HG03135 (cell line): ENCODE measurements around the gene PARL.

Experiments used
- ATAC-seq: cut with Tn5 transposase; IDR thresholded peaks from one replicate; pipeline ENCODE4 v1.9.1; 2021; ENCODE audit warnings: mild to moderate bottlenecking, moderate library complexity; ENCODE audit not compliant: unreplicated experiment

Gene PARL, protein sequence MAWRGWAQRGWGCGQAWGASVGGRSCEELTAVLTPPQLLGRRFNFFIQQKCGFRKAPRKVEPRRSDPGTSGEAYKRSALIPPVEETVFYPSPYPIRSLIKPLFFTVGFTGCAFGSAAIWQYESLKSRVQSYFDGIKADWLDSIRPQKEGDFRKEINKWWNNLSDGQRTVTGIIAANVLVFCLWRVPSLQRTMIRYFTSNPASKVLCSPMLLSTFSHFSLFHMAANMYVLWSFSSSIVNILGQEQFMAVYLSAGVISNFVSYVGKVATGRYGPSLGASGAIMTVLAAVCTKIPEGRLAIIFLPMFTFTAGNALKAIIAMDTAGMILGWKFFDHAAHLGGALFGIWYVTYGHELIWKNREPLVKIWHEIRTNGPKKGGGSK

DNA sequence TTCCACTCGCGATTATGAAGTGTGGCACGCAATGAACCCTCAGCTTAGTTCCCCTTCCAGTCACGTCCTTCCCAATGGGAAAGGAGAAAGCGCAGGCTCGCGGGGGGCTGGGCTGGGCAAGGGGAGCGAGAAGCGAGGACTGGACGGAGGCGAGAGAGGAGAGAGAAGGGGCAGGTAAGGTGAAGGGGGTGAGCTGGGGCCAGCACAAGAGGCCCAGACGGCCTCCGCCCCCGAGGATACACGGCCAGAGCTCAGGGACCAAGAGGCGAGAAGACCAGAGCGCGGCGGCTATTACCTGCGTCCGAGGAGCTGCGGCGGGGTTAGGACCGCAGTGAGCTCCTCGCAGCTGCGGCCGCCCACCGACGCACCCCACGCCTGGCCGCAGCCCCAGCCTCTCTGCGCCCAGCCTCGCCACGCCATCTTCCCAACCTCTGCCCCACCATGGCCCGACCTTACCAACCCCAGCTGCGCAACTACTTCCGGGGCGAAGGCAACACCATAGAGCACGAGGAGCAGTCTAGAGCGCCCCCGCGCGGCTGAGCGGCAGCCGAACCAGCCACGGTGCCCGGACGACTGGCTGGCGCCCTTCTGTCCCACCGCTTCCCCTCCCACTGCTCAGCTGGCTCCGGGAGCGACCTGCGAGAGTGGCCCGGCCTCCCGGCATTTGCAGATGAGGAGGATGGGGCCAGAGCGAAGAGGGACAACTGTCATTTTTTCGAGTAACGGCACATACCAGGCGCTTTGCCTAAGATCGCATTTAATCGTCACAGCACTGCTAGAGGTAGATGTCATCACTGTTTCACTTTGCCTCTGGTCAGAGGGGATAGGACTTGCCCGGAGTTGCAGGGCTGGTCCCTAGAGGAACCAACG is at the start of gene PARL:
TSS of gene PARL (minus strand) at position 454 of the 870 bp plus-strand sequence. CDS start at position 420, 34 bp downstream.
- ATAC-seq, result peak; percentile 99

DNA sequence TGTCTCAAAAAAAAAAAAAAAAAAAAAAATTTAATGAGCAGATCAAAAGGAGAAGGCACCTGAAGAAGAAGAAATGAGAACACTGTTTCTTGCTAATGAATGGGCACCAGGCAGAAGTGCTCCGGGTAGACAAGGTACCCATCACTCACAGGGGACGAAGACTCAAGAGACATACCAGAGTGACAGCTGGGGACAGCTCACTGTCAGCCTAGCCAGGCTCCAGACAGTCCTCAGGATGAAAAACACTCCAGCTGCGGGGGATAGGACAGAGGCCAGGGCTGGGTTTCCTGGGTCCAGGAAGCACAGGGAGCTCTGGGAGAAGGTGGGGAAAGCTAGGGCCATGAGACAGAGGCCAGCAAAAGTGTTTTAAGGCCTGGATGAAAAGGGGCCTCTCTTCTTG is 48.5 kb upstream of the PARL start:
- no peak for ATAC-seq

DNA sequence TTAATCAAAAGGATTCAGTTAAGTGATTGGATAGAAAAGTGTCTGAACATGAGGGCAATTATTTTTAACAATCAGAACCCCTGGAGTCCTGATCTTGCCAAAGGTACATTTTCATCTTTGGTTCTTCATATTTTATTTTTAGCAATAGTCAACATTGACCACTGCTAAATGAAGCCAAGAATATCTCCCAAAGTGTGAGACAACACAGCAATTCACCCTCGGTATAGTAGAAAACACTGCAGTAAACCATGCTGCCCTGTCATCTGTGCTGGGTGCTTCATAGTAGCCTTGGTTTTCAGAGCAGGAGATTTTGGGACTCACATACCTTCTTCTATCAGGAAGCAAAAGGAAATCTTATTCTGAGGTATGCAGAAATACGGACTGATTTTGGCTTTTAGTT is 47.2 kb upstream of the PARL start:
- no peak for ATAC-seq

DNA sequence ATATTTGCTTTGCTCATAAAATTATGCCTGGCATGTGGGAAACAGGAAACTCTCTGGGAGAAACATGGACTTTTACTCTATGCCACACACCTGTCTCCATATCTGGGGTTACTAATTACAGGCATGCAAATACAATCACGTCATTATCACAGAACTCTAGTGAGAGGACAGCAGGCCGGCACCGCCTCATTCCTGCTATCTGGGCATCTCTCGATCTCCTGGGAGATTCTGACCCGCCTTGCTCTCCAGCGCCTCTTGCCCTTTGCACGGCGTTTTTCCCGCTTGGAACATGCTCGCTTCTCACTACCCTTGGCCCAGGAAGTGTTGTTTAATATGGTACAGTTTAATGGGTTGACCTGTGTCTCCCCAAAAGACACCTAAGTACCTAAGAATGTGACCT is 45.4 kb upstream of the PARL start:
- ATAC-seq, result no peak

DNA sequence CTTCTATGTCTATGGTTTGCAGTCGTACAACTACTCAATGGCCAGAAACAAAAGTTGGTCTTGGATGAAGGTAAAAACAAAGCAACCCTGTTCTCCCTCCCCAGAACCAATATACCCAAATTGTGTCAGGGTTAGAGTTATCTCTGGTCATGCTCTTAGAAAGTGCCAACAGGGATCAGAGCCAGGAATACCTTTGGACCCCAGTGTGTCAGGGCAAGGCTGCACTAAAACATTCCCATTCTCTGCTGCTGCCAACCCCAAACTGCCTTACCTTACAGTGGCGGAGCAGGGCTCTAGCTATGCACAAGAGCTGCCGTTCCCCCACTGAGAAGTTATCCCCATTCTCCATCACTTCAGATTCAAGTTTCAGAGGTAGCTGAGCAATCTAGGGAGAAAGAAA is 42.4 kb upstream of the PARL start:
- no peak for ATAC-seq

DNA sequence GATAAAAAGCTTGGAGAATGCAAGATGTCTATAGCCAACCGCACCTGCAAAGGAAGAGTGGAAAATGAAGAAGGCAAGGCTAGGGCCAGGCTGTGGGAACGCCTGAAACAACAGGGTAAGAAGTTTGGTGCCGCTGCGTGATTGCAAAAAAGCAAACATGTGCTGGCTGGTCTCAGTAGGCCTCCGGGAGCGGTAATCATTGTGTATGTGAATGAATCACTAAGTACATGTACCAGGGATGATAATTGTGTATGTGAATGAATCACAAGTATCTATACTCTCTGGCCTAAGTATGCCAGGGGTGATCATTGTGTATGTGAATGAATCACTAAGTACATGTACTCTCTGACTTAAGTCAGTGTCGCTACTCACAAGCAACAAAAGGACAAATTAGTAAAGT is 40.3 kb upstream of the PARL start:
- no peak for ATAC-seq

DNA sequence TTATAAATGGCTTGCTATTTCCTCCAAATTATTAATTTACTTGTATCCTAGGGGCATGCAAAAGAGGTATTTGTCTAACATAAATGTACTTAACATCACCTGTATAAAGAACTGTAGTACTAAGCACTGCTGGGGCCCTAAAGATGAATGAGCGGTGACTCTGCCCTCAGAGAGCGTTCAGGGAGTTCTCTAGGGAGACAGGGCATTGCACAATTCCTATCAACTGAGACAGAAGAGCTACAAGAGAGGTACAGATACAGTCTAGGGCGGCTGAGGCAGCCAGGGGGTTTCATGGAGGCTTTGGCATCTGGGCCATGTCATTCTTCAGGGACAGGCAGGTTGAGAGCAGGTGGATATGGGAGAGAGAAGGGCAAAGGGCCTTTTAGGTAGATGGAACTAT is 39.9 kb upstream of the PARL start:
- ATAC-seq, result no peak

DNA sequence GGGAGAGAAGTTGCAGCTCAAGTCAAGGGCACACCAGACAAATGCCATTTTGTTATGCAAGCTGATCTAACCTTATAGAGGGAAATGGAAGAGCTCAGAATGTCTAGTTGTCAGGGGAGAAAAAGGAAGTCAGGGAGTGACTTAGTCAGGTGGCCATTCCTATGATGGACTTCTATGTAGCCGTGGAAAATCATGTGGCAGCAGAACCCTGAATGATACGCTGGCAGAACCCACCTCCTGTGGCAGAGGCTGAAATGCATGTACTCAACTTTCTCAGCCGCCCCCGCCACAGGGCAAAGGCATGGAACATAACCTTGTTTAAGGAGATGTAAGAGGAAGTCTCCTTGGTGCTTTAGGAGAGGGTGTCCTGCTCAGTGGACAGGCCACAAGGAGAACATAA is 37.7 kb upstream of the PARL start:
- ATAC-seq, result no peak

DNA sequence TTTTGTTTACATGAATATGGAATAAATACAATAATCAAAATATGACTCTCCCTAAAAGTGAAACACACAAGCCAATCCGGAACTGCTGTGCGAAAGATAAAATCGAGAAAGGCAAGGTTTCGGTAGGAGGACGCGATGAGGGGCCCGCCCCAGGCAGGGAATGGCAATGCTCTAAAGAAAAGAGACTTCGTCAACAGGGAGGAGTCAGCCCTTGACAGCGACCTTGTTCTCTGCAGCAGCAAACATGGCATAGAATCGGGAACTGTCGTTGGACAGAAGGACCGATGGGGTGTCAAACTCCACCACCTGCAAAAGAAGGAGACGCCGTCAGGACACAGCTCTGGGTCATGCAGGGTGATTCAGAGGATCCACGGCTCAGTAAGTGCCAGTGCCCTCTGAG is 36.4 kb upstream of the PARL start:
- no peak for ATAC-seq

DNA sequence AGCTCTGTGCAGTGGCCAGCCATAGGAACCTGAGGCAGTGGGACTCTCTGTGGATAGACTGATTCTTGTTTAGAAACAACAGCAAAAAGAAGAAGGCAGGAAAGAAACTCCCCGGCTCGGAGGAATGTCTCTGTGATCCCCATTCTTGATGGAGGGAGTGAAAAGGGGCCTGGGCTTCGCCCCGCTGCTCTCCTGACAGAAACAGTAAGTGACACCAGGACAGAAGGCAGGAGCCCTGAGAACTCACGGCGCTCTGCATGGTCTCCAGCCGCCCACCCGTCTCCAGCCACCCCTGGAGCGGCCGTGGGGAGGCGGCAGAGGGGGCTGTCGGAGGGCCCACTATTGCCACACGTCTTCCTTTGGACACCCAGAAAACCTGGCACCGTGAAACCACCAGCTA is 35.7 kb upstream of the PARL start:
- no peak for ATAC-seq

DNA sequence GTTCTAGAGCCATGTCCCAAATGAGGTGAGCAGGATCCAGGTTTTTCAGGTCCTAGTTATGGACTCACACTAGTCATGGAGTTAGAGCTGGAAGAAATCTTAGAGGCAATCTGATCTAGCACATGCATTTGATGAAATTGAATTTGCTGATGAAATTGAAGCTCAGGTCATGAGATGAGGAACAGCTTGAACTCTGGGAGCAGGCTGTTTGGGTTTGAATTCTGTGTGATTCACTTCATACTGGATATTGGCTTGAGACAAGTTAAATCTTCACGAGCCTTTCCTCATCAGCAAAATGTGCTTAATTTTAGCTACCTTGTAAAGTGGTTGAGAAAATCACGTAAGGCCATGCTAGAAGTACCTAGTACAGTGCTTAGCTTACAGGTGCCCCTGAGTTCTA is 33.5 kb upstream of the PARL start:
- no peak for ATAC-seq

DNA sequence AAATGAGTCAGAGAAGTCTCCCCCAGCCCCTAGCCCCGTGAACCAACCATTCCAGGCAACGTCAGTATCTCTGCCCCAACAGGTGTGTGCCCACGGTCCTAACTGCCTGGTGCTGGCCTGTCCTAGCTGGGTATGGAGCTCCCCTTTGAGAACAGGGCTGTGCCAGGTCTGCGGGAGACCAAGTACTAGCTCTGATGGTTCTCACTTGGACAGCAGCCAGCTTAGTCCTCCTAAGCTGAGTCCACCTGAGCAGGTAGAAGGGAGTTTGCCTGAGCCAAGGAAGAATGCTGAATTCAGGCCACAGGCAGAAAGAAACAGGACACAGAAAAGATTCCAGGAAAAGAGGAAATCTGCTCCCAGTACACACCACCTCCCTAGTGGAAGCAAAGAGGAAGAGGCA is 33.1 kb upstream of the PARL start:
- ATAC-seq, result no peak

DNA sequence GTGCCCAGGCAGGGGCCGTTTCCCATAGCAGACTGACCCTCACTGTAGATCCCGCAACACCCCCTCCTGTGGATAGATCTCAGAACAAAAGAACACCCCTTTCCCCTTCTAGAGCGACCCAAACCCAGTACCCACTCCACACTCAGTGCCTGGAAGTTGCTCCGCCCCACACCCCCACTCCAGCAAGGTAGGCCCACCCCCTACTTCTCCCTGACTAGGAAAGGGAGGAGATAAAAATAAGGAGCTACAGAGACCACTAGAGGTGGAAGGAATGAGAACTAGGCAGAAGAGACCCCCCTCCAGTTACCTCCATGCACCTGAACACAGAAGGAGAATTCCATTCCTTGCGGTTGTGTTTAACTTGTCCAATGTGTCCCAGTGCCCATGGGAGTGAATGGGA is 30.2 kb upstream of the PARL start:
- ATAC-seq, result no peak

DNA sequence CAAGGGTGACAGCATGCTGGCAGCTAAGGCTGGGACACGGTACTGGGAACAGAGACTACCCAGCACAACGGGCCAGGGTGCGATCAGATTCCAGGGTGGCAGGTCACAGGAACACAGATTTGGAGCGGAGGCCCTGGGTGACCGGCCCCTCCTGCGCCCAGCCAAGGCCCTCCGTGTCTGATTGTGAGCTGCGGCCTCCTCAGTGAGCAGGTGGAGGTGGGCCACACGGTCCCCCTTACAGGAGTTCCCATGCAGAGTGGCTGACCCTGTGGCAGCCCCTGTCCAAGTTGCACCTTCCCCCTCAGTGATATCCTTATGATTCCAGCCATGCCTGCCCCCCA is 28.9 kb upstream of the PARL start:
- ATAC-seq, result no peak

DNA sequence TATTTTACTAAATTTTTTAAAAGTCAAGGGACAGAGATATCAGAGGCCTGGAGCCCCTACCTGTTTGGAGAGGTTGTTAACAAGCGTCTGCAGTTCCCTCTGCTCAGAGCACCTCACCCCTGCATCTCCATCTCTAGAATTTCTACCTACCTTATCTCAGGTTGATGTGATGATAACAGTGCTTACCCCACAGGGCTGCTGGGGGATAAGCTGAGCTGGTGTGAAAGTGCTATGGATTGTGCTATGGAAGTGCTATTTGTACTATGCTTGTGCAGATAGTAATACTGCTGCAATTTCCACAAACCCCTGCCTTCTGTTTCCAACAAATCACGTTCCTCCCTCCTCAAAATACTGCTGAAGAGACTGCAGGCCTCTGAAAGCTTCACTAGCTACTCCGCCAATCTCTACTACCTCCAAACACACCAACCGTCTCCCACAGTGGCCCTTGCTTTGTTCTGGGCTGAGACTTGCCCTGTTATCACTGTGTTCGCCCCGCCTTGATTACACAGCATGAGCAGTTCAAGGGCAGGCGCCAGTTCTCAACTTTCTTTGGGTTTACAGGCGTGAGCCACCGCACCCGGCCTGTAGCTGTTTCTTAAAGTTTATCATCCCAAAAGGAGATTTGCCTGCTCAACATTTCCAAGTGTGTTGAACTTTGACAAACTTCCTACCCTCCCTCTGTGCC is 28.4 kb upstream of the PARL start:
- ATAC-seq, result no peak

DNA sequence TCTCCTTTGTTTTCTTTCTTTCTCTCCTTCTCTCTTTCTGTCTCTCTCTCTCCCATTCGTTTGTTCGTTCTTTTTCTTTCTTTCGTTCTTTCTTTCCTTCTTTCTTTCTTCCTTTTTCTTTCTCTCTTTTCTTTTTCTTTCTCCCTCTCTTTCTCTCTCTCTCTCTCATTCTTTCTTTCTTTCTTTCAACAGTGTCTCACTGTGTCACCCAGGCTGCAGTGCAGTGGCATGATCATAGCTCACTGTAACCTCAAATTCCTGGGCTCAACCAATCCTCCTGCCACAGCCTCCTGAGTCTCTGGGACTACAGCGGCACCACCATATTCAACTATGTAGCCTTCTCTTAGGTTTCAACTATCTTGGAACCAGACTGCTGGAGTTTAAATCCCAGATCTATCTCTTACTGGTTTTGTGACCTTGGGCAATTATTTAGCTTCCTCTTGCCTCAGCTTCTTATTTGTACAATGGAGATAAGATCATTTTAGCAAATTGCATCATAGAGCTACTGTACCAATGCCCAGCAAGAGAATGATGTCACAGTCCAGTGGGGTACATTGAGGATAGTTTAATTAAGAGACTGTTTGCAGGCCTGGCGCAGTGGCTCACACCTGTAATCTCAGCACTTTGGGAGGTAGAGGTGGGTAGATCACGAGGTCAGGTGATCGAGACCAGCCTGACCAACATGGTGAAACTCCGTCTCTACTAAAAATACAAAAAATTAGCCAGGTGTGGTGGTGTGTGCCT is 27.3 kb upstream of the PARL start:
- ATAC-seq, result no peak

DNA sequence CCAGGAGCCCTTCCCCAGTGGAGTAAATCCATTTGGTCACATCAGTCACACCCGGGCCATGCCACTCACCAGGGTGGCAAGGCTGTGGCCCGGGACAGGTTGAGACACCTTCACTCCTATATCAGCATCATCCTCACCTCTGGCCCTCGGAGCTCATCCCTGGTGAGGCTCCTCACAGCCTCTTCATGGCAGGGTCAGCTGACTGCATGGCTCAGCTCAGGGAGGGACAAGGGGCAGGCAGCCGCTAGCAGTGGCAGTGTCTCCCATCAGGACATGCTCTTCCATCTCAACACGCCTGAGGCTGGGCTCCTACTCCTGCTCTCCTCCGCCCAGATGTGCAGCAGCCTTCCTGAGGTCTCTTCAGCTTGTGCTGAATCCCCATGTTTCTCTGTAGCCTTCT is 26.4 kb upstream of the PARL start:
- no peak for ATAC-seq

DNA sequence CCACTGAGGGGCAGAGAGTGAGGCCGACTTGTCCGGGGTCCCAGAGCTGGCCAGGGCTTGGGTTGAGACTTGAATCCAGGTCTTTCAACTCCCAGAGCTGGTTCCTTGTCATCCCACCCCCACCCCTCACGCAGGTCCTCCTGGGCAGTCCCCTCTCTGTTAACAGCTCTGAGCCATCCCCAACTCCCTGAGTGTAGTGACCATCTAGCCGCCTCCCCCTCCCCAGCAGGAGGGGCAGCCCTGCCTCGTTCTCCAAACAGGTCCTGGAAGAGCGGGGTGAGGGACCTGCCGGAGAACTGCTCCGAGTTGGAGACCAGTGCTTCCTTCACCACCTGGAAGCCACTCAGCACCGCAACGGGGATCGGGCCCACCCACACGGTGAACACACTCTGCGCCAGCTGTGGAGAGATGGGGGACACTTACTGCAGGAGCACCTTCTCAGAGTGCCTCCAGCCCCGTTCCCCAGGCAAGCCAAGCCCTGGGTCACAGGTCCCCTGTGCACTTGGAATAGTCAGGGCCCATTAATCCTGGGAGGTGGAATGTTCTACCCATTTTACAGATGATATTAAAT is 24.4 kb upstream of the PARL start:
- ATAC-seq, result no peak

DNA sequence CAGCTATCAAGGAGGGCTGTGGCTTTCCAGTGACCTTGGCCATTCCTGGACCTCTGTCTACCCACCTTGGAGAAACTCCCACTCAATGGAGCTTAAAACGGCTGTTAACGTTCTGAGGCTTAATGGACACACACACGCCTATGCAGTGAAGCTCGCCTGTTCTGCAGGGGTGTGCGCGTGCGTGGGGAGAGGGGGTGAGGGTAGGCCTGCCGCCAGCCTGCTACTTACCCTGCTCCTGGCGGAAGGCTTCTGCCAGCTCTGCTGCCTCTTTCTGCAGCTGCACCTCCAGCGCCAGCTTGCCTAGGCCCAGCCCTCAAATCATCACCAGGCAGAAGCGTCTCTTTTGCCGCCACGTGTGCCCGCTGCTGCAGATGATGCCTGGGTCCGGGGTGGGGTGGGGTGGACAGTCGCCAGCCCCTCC is 23.2 kb upstream of the PARL start:
- no peak for ATAC-seq

DNA sequence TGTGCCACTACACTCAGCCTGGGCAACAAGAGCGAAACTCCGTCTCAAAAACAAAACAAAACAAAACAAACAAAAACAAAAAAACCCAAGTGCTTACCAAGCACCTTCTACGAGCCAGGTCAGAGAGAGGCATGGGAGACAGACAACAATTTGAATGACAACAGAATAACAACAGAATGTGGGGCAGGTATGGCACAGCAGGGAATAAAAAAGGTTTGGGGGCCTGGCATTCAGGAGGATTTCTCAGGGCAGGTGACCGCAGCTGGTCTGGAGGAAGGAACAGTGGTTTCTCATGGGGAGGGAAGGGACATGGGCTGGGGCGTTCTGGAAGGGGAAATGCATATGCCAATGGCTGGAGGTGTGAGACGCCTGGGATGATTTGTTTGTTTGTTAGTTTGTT is 22.5 kb upstream of the PARL start:
- no peak for ATAC-seq
